Lower lobe of right lung (tissue), 2 donors: Measurements from ENCODE around the gene DOCK1. TPM values are rescaled to one million over a fixed set of nuclear protein-coding genes. Genes with fewer than 3 reads are reported as not detected.

ENCODE experiments used
- ATAC-seq, 2 donors: fragments of 200-7000 bp; cut with Tn5 transposase; one replicate each; pipeline ENCODE4 v1.9.1; 2020 to 2022; ENCODE audit warnings: mild to moderate bottlenecking in 2 of 2, moderate library complexity in 2 of 2
- DNase-seq: peaks from one replicate; pipeline ENCODE4 v3.0.0-alpha.2; 2020
- H3K27ac ChIP-seq: fragments of 200-600 bp; one replicate; pipeline ENCODE4 v1.8.0; 2022
- H3K27me3 ChIP-seq: fragments of 200-600 bp; one replicate; pipeline ENCODE4 v1.8.0; 2022; ENCODE audit warnings: low read depth
- H3K36me3 ChIP-seq: fragments of 200-600 bp; one replicate; pipeline ENCODE4 v1.8.0; 2022; ENCODE audit warnings: mild to moderate bottlenecking
- H3K4me1 ChIP-seq: fragments of 200-600 bp; one replicate; pipeline ENCODE4 v1.8.0; 2022
- H3K4me3 ChIP-seq: fragments of 200-600 bp; one replicate; pipeline ENCODE4 v1.8.0; 2022; ENCODE audit warnings: mild to moderate bottlenecking
- H3K9me3 ChIP-seq: fragments of 200-600 bp; one replicate; pipeline ENCODE4 v1.8.0; 2022
- intact Hi-C: fragments of 100-400 bp; cut with DNase I; formaldehyde crosslinking; loops from one replicate; pipeline ENCODE4 v1.11.0; 2022
- total RNA-seq: library from RNA; stranded (reverse); fragmentation: NEBNext Ultra II Directional; extraction: Animal tissue kit (Norgen Biotek cat#: 25700); gene quantifications from one replicate; pipeline ENCODE4 v1.2.1, GENCODE V29; 2021
- TF ChIP-seq, protein P1 (sequence below): fragments of 200-600 bp; IDR thresholded peaks from one replicate; pipeline ENCODE4 v1.8.0; 2022; ENCODE audit warnings: antibody characterized with exemption, mild to moderate bottlenecking
- donor health status: DM: no; HTN: yes; CAD: no; lungs with severe emphysema.

DOCK1 gene
- total RNA-seq, 1 donor from 2014 or later = 44.8 TPM

DNA sequence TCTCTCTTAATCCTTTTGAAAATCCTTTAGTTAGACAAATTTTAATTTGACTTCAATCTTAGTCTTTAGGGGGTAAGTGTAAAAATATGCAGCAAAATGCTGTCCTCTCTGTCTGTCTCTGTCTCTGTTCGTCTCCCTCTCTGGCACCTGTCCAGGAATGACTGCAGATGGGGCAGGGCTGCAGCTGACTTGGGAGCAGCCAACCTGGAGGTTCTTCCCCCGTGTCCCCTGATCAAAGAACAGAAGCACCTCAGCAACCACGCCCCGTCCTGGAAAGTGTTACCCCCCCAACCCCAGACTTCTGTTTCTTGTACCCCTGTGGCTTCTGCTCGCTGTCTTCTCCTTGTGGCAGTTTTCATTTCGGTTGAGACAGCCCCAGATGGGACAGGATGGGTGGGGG, 502.3 kb downstream of the DOCK1 start:
- H3K27ac ChIP-seq = no peak overlapping the region
- ATAC-seq (no peak), DNase-seq (no peak)
- H3K36me3 ChIP-seq = peaks cover 15% of the 10 kb centered on the region
- no peaks in the 10 kb centered on the region for H3K27me3 ChIP-seq
- no peaks in the 10 kb centered on the region for H3K9me3 ChIP-seq
- TF ChIP-seq, protein P1, sequence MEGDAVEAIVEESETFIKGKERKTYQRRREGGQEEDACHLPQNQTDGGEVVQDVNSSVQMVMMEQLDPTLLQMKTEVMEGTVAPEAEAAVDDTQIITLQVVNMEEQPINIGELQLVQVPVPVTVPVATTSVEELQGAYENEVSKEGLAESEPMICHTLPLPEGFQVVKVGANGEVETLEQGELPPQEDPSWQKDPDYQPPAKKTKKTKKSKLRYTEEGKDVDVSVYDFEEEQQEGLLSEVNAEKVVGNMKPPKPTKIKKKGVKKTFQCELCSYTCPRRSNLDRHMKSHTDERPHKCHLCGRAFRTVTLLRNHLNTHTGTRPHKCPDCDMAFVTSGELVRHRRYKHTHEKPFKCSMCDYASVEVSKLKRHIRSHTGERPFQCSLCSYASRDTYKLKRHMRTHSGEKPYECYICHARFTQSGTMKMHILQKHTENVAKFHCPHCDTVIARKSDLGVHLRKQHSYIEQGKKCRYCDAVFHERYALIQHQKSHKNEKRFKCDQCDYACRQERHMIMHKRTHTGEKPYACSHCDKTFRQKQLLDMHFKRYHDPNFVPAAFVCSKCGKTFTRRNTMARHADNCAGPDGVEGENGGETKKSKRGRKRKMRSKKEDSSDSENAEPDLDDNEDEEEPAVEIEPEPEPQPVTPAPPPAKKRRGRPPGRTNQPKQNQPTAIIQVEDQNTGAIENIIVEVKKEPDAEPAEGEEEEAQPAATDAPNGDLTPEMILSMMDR = no peak
- intact Hi-C loops = no loop called here
- no peak overlapping the region for H3K4me3 ChIP-seq
- H3K4me1 ChIP-seq = no peaks in the 10 kb centered on the region

DNA sequence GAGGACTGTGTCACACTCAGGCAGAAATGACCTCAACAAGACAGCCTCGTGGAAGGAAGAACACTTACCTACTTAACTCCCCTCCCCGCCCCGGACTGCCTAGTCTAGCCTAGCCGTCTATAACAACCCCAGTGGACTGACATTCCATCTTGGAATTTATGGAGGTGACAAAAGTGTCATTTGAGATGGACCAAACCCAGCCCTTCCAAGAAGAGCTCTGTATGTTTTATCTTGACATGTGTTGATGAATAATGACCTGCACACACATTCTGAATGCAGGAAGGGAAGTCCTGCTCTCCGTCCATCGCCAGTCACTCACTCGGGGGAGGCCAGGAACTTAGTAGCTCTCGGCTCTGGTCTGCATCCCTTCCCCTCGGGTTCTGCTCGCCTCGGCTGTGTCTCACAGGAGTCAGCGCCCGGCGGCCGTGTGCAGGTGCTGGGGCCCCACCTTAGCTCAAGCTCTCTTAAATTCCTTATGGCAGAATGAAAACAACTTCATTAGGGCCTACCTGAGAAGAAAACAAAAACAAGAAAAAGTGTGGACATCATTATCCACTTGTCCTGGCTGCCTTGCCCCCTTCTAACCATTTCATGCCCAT, 503.0 kb downstream of the DOCK1 start:
- no peaks in the 10 kb centered on the region for H3K27me3 ChIP-seq
- no peak for DNase-seq
- no peaks in the 10 kb centered on the region for H3K4me1 ChIP-seq
- no peak for ATAC-seq
- no peaks in the 10 kb centered on the region for H3K9me3 ChIP-seq
- H3K36me3 ChIP-seq = peaks cover 15% of the 10 kb centered on the region
- TF ChIP-seq, protein P1 = no peak
- H3K27ac ChIP-seq = no peak overlapping the region
- intact Hi-C loops = no loop called here
- H3K4me3 ChIP-seq = no peak overlapping the region

DNA sequence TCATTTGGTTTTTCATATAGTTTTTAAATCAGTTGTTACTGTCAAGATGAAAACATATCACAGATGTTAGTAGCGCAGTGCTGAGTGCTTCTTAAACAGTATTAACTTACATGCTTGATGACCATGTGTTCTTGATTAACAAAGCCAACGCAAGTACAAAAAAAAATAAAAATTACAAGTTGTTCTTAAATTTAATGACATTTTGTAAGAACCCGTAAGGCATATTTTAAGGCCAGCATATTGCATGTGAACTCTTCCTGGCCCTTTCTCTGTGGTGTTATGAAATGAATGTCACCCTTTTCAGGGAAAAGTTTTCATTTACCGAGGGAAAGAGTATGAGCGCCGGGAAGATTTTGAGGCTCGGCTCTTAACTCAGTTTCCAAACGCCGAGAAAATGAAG, 503.5 kb downstream of the DOCK1 start:
- Histone ChIP-seq H3K9me3 (no peaks in the 10 kb centered on the region), H3K27me3 (no peaks in the 10 kb centered on the region), H3K27ac (no peak overlapping the region), H3K4me1 (no peaks in the 10 kb centered on the region), H3K4me3 (no peak overlapping the region), H3K36me3 (peaks cover 15% of the 10 kb centered on the region)
- TF ChIP-seq, protein P1 = no peak
- DNase-seq = no peak
- no peak for ATAC-seq
- intact Hi-C loops = no loop called here

DNA sequence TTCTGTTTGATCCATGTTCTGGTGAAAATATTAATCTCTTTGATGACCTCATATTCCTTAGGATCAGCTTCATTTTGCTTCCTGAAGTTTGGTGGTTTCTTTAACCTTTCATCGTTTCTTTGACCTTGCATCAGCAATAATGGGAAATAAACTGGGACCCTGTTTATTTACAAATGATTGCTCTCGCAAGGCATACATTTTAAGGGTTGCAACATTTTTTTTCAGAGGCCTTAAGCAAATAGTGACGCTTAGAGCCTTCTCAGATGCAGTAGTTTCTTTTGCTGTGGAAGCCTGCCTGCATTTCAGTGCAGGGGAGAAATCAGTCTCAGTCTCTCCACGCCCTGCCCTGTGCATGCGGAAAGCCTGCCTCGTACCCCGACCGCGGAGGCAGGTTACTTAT, 504.8 kb downstream of the DOCK1 start:
- ATAC-seq = no peak
- TF ChIP-seq, protein P1 = no peak
- Histone ChIP-seq H3K4me1 (no peaks in the 10 kb centered on the region), H3K4me3 (no peak overlapping the region), H3K9me3 (no peaks in the 10 kb centered on the region), H3K27me3 (no peaks in the 10 kb centered on the region), H3K36me3 (peaks cover 15% of the 10 kb centered on the region), H3K27ac (no peak overlapping the region)
- no peak for DNase-seq
- intact Hi-C loops = no loop called here

DNA sequence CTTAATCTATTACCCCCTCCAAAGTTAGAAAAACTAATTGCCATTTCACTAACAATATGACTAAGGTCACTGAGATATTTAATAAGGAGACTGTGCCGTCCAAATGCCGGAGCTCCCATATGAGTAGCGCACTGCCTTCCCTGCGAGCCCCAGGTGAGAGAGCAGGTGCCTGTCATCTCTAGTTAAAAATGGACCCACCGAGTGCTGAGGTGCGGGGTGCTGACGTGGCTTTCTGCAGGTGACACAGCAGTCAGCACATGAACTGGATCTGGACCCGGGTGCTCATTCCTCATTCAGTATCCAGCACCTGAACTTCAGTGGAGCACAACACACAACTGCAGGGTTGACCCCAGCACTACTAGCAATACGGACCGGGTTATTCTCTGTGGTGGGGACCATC, 505.8 kb downstream of the DOCK1 start:
- H3K27ac ChIP-seq = no peak overlapping the region
- no peaks in the 10 kb centered on the region for H3K4me1 ChIP-seq
- TF ChIP-seq, protein P1 = no peak
- H3K9me3 ChIP-seq = no peaks in the 10 kb centered on the region
- intact Hi-C loops = no loop called here
- H3K4me3 ChIP-seq = no peak overlapping the region
- H3K36me3 ChIP-seq = peaks cover 24% of the 10 kb centered on the region
- H3K27me3 ChIP-seq = no peaks in the 10 kb centered on the region
- DNase-seq (no peak), ATAC-seq (no peak)

DNA sequence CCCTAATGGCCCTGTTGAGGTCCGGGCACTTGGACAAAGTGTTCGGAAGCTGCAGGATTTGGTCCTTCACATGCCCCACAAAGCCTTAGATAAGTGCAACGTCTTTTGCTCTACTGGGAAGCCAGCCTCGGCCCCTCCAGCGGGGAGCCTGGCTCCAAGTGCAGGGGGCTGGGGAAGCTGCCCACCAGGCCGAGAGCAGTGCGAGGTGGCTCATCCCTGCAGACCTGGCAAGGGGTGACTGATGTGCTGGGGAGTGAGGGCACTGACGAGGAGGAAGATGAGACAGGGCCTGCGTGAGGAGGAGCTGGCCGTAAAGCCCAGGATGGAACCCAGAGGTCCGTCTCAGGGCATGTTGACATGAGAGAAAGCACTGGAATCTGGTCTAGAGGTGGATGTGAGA, 508.1 kb downstream of the DOCK1 start:
- H3K4me3 ChIP-seq = no peak overlapping the region
- DNase-seq (no peak), ATAC-seq (no peak)
- TF ChIP-seq, protein P1 = no peak
- intact Hi-C loops = no loop called here
- peaks cover 28% of the 10 kb centered on the region for H3K36me3 ChIP-seq
- no peaks in the 10 kb centered on the region for H3K4me1 ChIP-seq
- H3K9me3 ChIP-seq = no peaks in the 10 kb centered on the region
- H3K27me3 ChIP-seq = no peaks in the 10 kb centered on the region
- H3K27ac ChIP-seq = no peak overlapping the region
